GM10248 (cell line): ENCODE measurements around the gene ASXL1.

Experiments
- CTCF ChIA-PET: fragments of 300-600 bp; sonication (Branson Sonifier 250); formaldehyde crosslinking; extraction: SDS; loops from one replicate; lab custom pipeline; 2021; ENCODE audit warnings: antibody characterized with exemption; lab: Yijun Ruan, JAX
- POLR2A ChIA-PET: fragments of 350-650 bp; sonication (Branson Sonifier 250); formaldehyde crosslinking; extraction: SDS; loops from one replicate; lab custom pipeline; 2020; ENCODE audit warnings: antibody characterized with exemption; lab: Yijun Ruan, JAX
- DNase-seq: peaks from one replicate; pipeline ENCODE4 v3.0.0; 2012; ENCODE audit errors: extremely low spot score
- CTCF ChIP-seq: IDR thresholded peaks from 2 replicates; pipeline ENCODE4 v1.5.1; 2012; ENCODE audit warnings: mild to moderate bottlenecking, low read depth; ENCODE audit errors: extremely low read depth, missing control alignments, control extremely low read depth

Gene ASXL1

DNA sequence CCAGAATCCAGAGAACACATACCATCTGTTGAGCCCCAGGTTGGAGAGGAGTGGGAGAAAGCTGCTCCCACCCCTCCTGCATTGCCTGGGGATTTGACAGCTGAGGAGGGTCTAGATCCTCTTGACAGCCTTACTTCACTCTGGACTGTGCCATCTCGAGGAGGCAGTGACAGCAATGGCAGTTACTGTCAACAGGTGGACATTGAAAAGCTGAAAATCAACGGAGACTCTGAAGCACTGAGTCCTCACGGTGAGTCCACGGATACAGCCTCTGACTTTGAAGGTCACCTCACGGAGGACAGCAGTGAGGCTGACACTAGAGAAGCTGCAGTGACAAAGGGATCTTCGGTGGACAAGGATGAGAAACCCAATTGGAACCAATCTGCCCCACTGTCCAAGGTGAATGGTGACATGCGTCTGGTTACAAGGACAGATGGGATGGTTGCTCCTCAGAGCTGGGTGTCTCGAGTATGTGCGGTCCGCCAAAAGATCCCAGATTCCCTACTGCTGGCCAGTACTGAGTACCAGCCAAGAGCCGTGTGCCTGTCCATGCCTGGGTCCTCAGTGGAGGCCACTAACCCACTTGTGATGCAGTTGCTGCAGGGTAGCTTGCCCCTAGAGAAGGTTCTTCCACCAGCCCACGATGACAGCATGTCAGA lies 77.4 kb downstream of the ASXL1 start:
- CTCF ChIA-PET = interaction anchor here (0.8 to 2.1 kb wide), 3 partner anchors 8 to 10 kb away, joined by 3 to 7 read pairs (median 3); no protein-coding TSS in a partner anchor

DNA sequence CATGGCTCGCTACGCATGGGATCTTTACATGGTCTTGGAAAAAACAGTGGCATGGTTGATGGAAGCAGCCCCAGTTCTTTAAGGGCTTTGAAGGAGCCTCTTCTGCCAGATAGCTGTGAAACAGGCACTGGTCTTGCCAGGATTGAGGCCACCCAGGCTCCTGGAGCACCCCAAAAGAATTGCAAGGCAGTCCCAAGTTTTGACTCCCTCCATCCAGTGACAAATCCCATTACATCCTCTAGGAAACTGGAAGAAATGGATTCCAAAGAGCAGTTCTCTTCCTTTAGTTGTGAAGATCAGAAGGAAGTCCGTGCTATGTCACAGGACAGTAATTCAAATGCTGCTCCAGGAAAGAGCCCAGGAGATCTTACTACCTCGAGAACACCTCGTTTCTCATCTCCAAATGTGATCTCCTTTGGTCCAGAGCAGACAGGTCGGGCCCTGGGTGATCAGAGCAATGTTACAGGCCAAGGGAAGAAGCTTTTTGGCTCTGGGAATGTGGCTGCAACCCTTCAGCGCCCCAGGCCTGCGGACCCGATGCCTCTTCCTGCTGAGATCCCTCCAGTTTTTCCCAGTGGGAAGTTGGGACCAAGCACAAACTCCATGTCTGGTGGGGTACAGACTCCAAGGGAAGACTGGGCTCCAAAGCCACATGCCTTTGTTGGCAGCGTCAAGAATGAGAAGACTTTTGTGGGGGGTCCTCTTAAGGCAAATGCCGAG lies 78.2 kb downstream of the ASXL1 start:
- CTCF ChIA-PET = interaction anchor here (2.1 kb wide), 1 partner anchor 9 kb away, joined by 7 read pairs; no protein-coding TSS in a partner anchor
- POLR2A ChIA-PET = no interaction called here
- no peak for DNase-seq
- TF ChIP-seq CTCF = no peak

More for the DNA sequence above, 77.4 kb downstream of the ASXL1 start:
- POLR2A ChIA-PET = no interaction called here
- DNase-seq = no peak
- TF ChIP-seq CTCF = no peak

DNA sequence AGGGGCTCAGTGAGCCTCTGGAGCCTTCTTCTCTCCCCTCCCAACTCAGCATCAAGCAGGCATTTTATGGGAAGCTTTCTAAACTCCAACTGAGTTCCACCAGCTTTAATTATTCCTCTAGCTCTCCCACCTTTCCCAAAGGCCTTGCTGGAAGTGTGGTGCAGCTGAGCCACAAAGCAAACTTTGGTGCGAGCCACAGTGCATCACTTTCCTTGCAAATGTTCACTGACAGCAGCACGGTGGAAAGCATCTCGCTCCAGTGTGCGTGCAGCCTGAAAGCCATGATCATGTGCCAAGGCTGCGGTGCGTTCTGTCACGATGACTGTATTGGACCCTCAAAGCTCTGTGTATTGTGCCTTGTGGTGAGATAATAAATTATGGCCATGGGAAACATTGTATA lies 78.8 kb downstream of the ASXL1 start:
- DNase-seq = no peak
- CTCF ChIA-PET = interaction anchor here (2.1 kb wide), 1 partner anchor 9 kb away, joined by 7 read pairs; no protein-coding TSS in a partner anchor

DNA sequence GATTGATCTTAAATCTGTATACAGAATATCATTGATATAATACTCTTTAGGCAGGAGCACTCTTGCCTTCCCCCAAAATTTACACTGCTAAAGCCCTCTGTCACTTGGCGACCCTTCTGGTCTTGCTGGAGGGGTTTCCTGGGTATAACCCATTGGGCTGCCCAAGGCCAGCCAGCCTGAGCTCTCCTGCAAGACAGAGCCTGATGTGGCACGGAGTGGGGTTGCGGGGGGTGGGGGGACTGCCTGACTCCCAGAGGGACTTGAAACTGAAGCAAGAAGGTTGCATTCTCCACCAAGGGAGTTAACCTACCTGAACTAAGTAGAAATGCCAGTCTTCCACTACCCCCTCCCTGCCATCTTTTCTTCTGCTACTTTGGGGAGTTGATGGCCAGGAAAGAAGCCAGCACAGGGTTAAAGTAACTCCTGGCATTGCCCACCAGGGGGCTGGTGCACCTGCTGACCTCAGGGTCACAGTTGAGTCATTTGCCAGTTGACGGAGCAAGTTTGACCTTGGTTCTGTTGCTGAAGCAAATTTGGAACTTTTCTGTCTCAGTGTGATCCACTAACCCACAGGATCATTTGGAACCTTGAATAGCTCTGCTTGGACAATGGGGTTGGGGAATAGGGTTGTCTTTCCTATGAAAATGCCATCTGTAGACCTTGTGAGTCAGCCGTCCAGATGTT lies 79.4 kb downstream of the ASXL1 start:
- no peak for DNase-seq
- TF ChIP-seq CTCF = no peak
- ChIA-PET POLR2A (no interaction called here), CTCF (interaction anchor here (2.1 kb wide), 1 partner anchor 10 kb away, joined by 7 read pairs; no protein-coding TSS in a partner anchor)

More for the DNA sequence above, 78.8 kb downstream of the ASXL1 start:
- POLR2A ChIA-PET = no interaction called here
- TF ChIP-seq CTCF = no peak

DNA sequence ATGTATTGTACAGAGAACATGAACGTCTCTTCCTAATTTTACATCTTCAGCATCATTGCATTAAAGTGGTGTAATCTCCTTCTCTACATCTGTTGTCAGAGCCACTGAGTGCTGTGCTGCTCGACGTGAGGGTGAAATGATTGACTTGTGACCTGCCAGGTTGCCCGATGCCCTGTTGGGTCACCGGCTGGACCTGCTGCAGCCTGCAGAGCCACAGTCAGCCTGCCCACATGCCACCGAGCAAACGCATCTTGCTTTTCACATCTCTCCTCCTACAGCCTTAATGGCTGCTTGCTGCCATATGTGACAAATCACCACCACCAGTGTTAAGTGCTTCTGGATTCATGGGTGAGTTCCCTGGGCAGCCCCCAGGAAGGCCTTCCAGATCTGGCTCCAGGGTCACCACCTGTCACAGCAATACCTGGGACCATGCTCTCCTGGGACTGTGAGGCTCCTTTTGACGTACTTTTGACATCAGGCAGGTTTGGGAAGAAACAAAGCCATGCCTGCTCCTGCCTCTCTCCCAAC lies 80.3 kb downstream of the ASXL1 start:
- no peak for TF ChIP-seq CTCF
- CTCF ChIA-PET = no interaction called here
- POLR2A ChIA-PET = no interaction called here
- no peak for DNase-seq
